GM19025 (cell line): ENCODE results near the gene CLSTN2.

Source experiments
- ATAC-seq: cut with Tn5 transposase; IDR thresholded peaks from one replicate; pipeline ENCODE4 v1.9.1; 2021; ENCODE audit warnings: mild to moderate bottlenecking, low read depth, moderate library complexity; ENCODE audit not compliant: unreplicated experiment

CLSTN2 gene

DNA sequence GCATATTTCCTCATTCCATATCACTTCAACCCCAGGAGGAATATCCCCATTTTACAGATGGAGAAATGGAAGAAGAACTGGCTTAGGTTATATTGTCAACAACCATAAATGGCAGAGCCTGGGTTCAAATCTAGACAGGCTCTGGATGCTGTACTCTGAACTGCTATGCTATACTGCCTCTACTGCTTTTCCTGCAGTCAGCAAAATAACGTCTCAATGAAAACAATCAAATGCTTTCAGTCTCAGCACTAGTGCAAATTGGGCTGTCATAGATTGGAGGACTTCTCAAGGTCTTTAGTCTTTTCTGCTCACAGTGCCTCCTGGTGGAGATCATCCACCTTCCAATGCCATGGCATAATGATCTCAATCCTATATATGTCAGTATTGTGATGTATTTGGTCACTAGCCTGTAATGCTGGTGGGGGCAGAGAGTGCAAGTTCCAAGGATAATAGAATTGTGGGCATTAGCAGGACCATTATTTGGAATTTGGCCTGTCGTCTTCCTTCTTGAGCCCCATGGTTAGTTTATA, 285.0 kb downstream of the CLSTN2 start:
- ATAC-seq = no peak

DNA sequence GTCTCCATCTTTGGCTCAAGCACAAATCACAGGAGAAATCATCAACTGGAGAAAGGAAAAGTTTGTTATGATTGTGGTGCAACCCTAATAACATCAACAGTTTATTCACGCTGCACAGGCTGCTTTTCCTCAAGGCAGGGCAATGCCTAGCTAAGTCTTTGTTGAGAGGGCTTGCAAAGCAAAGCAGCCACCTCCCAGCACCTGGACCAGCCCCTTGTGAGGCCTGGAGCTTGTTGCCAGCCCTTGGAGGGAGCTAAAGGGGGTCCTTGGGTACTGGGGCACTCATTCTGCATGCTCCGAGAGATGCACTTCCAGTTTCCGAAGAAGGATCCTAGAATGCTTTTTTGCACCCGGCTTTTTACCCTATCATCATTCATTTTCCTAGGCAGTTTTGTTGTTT, 288.2 kb downstream of the CLSTN2 start:
- ATAC-seq = no peak

DNA sequence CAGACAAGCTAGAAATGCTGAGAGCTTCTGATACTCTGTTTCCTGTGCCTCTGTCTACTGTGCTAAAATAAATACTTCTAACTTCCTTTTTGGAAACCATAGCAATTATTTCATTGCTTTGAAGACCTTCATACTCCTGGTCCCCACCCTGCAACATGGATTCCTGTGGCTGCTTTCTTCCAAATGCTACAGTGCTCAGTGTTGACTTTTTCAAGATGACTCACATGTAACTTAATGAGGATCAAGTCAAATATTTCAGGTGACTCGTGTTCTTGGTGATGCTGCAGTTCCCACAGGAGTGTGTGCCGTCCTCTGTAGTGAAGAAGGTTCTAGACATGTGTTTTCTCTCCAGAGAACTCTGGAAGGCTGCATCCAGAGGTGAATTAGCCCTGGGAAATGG, 288.6 kb downstream of the CLSTN2 start:
- no peak for ATAC-seq

DNA sequence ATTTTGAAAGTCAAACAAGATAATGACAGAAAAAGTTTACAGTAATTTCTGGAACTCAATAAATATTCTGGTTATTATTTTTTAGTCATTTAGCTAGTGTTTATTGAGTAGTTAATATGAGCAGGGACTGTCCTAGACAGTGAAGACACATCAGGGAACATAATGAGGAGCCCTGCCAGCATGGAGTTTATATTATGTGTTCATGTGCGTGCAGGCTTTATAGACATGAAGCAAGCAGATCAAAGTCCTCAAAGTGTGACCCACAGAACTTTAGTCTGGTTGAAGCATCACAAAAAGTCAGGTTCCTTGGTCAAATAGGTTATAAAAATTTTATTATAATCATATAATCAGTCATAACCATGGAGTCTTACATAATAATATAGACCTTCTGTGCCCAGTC, 289.3 kb downstream of the CLSTN2 start:
- ATAC-seq = no peak

DNA sequence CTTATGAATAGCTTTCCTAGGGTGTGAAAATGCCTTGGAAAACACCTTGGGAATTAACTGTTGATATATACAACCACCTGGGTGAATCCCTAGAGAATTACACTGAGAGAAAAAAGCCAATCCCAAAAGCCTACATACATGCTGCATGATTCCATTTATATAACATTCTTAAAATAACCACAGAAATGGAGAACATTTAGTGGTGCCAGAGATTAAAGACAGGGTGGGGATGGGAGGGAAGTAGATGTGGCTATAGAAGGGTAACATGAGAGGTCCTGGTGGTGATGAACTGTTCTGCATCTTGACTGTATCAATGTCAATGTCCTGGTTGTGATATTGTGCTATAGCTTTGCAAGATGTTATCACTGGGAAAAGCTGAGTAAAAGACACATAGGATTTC, 291.0 kb downstream of the CLSTN2 start:
- ATAC-seq = no peak

DNA sequence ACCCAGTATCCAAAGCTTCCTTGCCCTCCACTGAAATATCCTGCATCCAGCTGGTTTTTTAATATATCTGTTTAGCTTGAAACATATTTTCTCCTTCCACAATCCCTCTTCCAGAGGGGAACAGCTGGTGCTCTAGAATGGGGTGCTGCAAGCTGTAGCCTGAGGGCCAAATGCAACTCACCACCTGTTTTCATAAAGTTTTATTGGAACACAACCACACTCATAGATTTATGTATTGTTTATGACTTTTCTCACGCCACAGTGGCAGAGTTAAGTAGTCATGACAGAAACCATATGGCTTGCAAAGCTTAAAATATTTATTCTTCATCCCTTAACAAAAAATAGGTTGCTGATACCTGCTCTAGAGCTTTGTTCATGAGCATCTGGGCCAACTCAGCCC, 298.7 kb downstream of the CLSTN2 start:
- no peak for ATAC-seq

DNA sequence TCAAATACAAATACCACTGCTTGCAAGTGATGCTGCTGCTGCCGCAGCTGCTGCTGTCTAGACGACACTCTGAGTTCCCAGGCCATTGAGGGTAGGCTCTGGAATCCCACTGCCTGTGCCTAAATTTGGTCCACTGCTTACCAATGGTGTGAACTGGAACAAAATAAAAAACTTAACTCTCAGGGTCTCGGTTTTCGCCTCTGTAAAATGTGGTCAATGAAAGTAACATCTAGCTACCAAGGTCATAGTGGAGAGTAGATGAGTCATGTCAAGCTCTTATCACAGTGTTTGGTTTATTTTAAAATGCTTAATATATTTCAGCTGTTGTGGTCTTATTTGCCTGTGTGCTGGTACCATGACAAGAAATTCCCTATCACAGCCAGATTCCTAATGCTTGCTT, 299.3 kb downstream of the CLSTN2 start:
- no peak for ATAC-seq

DNA sequence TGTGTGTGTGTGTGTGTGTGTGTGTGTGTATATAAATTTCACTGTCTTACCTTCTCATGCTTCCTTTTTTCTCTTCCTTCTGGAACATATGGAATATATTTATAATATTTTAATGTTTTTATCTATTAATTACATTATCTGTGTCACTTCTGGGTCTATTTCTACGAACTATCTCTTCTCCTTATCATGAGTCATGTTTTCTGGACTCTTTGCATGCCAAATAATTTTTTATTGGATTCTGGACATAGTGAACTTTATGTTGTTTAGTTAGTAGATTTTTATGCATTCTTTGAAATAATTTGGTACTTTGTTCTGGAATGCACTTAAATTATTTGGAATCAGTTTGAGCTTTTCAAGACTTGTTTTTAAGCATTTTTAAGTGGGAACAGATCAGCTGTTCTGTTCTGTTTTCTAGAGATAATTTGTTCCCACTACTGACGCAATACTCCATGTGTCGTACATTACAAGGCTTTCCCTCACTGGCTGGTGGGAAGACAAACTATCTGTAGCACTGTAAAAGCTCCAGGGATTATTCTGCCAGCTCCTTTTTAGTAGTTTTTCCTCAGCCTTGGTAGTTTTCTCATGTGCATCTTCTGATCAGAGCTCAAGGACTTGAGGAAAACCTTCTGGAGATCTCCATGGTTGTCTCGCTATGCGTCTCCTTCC, 302.0 kb downstream of the CLSTN2 start:
- no peak for ATAC-seq

DNA sequence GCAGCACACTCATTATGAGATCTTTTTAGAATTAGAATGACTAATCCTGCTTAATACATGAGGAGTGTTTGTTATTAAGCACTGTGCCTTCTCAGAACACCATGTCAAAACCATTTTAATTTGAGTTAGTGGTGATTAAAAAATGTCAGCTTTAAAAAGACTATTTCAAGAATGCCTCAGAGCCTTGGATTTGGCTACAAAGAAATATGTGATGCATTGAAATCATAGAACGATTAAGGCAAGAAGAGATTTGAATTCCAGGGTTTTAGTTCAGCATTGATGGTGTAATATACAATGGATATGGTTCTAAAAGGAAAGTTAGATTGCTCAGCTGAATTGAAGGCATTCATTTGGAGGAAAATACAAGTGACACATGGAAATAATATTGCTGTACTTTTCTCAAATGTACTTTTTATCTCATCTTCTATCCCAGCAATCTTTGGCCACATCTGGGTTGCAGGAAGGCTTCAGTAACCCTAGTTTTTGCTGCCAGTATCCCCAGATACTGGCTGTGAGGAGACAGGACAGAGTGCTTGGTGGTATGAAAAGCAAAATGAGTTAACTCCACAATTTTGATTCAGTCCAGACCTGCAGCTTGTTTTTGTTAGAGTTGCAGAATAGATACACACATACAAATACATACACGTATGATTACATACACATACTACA, 303.8 kb downstream of the CLSTN2 start:
- no peak for ATAC-seq

DNA sequence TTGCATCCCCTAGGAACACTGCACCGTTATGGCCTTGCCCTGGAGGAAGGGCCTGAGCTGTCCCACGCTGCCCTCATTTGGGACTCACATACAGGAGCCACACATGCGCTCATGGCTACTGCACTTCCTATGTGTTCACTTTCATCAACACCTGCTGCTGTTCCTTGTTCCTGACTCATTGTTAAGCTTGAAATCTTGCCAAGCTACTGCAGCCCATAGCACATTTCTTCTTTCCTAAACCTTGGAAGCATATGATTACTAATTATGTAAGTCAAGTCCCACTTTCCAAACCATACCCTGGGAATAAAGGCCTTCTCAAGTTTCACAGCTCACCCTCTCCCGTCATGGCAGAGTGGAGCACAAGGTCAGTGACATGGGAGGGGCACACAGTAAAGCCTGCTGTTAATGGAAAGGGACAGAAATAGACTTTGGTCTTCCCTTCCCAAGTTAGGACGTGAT, 307.9 kb downstream of the CLSTN2 start:
- no peak for ATAC-seq

DNA sequence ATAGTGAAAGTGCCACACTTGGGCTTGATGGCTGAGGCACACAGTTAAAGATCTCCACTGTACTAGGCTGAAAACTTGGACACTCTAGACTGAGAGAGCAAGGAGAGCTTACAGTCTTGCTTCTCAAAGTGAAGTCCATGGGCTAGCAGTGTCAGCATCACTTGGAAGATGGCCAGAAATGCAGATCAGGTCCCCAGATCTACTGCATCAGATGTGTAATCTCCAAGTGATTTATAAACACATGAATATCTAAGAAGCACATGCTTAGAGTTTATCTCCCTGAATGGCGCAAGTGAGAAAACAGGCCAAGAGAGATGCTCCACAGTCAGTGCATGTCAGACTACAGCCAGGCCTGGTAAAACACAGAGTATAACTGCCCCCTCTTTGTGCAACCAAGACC, 308.6 kb downstream of the CLSTN2 start:
- ATAC-seq = no peak

DNA sequence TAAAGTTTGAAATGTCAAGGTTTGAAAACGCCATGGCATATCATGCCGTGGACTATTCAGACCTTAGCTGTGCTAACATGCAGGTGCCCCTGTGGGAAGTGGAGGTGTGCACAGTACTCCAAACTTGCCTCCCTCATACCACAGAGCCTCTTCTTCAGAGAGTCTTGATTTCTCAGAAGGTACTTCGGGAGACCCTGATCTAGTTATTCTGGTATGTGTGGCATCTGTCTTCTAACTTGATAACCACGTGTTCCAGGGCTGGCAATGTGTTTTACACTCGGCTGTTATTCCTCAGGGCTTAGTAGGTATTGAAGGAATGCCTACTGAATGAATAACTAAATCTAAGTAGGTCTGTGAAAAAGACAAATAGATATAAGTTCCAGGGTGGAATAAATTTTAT, 309.9 kb downstream of the CLSTN2 start:
- ATAC-seq = no peak

DNA sequence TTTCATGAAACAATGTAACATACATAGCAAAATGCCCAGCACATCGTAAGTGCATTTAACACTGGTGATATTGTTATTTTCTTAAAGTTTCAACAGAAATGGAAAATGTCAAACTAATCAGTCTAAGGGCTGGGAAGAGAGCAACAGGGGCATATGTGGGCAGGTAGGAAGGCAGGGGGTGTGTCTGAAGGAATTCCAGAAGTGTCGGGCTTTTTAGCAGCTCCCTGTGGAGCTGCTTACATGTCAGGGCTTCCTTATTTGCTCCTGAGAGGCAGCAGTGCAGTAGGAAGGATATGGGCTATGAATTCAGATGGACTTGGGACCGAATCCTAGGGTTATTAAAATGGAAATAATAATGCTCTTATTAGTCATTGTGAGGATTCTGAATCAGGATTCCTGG, 311.6 kb downstream of the CLSTN2 start:
- ATAC-seq = no peak

DNA sequence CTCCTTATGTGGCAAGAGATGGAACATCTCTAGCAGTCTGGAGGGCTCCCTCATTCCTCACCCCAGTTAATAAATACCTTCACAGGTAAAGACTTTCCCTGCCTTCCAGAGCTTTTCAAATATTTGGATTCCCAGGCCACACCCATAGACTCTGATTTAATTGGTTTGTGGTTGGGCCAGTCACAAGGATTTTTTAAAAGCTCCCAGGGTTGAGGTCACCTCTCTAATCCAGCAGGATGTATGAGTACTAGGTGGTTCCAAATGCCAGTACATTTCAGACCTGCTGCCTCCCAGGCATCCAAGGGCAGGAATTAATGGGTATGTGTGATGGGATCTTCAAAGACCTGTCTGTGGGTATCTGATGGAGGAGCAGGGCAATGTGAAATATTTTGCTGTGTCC, 312.8 kb downstream of the CLSTN2 start:
- ATAC-seq = no peak

DNA sequence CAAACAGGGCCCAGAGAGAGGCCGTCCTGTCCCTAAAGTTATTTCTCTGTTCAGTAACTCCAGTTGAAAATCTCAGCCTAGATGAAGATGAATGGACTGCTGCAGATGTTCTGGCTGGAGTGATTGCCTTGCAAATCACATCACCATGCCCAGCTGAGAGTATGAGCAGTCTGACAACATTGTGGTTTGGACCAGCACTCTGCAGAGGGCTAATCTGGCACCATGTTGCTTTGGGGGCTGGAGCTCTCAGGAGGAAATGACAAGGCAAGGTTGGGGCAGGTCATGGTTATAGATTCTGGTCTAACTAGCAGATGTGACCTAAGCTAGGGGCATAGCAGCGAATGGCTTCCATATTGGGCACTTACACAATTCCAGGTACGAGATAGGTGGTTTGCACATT, 314.2 kb downstream of the CLSTN2 start:
- ATAC-seq = no peak

DNA sequence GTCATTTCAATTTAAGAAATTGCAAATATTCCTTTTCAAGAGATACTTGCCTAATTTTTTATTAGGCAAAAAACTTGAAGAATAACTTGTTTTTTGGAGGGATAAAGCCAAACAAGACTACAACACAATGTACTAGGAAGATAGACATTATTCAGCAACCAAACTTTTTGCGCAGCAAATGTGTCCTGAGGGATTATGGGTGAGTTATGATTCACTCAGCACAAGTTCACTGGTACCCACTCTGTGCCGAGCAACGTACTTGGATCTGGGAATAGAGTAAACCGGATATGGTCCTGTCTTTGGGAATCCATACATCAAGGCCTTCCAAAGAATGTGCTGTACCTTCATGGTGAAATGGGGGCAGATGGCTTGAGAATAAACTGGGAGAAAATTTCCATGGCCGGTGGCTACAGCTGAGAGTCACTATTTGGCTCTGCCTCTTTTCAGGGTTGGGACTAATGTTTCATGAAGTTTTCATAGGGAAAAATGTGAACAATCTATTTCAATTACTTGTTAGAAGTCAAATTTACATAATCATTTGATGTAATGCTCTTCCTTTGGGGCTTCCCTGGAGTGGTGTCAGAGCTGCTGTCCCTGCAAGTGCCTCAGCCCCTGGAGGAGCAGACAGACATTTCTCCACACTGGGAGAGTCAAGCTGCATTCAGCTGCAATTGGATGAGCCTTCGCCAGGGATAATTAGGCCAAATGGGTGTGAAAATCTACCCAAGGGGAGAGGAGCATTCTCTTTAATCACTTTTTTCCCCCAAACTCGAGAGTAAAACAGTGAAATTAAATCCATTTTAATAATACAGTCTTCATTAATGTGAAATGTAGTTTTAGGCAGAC, 315.2 kb downstream of the CLSTN2 start:
- no peak for ATAC-seq

DNA sequence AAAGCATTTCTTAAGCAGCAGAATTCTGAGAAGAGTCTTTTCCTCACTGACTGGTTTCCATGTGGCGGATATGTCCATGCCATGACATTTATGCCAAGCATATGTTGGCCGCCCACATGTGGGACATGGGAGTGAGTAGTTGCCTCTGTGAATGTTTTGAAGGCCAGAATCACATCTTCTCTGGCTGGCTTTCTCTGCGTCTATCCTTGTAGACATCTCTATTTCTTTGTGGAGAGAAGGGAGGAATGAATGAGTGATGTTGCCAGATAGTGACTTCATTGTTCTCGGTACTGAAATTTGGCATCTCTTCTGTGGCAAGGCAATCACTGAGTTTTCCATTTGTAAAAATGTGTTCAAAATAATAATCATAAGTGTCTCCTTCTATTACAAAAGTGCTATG, 316.0 kb downstream of the CLSTN2 start:
- no peak for ATAC-seq

DNA sequence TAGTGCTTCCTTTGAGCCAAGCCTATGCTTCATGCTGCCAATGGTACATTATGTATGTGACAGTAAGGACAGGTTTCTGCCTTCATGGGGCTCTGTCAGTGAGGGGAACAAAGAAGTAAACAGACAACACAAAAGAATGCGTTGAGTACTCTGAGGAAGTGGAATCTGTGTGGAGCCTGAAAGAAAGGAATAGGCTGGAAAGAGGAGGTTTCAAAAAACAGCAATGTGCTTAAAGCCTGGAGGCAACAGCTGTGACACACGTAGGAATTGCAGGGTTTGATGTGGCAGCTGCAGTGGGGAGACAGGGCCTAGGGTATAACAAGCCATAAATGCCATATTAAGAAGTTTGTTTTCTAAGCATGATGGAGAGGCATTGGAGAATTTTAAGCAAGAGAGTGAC, 316.7 kb downstream of the CLSTN2 start:
- no peak for ATAC-seq

DNA sequence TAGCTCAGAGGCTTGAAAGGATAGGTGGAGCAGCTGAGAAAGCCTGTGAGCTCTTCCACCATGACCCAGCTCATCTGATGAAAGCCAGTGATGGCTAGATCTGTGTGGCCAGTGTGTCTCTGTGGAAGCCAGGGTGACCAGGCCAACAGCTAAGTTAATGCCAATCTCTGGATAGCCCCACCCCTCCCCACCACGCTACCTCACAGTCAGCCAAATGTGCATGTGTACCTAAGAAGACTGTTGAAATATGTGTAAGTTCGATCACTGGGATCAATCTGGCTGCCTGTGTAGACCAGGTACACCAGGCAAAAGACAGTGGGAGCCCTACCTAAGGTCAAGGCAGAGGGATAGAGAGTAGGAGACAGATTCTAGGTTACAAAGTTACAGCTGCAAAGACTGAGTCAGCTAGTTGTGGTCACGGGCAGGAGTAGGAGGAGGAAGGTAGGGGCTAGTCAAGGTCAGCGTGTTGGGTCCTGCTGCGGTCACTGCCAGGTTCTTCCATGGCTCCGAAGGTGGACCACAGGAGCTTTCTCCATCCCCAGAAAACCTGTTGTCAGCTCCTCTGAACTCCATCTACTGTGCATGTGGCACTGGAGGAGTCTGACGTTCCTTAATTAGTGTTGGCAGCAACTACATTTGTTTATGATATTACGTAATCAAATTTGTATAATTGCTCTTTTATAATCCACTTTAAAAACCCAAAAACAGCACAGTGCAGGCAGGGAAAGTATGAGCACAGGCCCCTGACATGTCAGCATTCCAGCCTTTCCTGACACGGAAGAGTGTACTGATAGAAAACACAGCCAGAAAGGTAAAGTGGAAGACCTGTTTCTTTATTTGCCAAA, 318.0 kb downstream of the CLSTN2 start:
- ATAC-seq = no peak

DNA sequence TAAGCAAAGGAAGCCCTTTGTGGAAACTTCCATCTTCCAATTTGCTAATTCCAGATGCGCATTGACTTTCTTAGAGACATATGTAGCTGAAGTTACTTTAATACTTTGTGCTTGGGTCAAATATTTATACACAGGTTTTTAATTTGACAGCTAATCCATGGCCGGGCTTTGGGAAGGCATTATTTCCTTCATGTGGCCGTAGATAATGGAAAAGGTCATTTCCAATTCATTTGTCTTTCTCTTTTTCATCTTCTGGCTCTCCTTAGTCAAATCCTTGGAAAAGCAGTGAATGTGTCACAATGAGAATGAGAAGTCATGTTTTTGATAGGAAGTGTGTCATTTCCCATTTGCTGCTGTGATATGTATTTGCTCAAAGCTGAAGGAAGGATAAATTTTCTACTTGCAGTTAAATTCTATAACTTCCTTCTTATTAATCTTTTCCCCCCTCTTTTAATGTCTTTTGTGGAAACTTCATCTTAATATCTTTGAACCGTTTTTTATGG, 323.3 kb downstream of the CLSTN2 start:
- no peak for ATAC-seq
